ENCODE results near the gene WNT9B.
"Not testable (repeated sequence)": the region's sequence is repeated elsewhere in the genome, so short reads cannot be mapped to it uniquely, and the experiment has no call there.

WNT9B gene

GRCh38 chr17:46910179-46910927 lies 59.0 kb downstream of the WNT9B start:
- no peak for DNase-seq (ENCODE audit: low read depth in 3 of 3)

GRCh38 chr17:46911311-46911710 lies 59.9 kb downstream of the WNT9B start:
- no peak for DNase-seq (ENCODE audit: low read depth in 3 of 3)

GRCh38 chr17:46915596-46915995 lies 64.2 kb downstream of the WNT9B start:
- no peak for DNase-seq (ENCODE audit: low read depth in 3 of 3)

DNA sequence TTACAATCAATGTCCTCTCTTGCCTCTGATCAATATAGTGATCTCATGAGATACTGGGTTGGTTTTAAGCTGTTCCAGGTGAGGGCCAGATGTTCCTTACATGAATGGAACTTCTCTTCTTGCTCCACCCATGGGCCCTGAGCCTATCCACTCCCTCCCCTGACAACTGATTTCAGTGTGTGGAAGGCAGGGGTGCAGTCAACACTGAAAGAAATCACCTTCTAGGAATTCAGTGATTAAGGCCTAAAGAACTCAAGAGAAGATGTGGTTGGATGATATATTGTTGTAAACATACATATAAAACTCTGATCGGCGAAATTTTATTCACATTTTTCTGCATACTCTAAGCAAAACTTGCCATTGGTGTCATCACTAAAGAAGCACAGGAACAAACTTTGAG lies 64.8 kb downstream of the WNT9B start:
- no peak for DNase-seq (ENCODE audit: low read depth in 3 of 3)

DNA sequence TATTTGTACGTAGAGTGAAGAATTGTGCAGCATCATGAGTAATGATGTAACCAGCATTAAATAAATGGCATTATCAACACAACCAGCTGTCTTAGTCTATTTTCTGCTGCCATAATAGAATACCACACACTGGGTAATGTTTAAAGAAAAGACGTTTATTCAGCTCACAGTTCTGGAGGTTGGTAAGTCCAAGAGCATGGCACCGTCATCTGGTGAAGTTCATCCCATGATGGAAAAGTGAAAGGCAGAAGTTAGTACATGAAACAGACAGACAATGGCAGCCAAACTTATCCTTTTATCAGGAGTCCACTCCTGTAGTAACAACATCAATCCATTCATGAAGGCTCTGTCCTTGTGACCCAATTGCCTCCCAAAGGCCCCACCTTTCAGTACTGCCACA lies 65.2 kb downstream of the WNT9B start:
- DNase-seq (ENCODE audit: low read depth in 3 of 3): no peak

GRCh38 chr17:46917041-46917440 lies 65.7 kb downstream of the WNT9B start:
- no peak for DNase-seq (ENCODE audit: low read depth in 3 of 3)

DNA sequence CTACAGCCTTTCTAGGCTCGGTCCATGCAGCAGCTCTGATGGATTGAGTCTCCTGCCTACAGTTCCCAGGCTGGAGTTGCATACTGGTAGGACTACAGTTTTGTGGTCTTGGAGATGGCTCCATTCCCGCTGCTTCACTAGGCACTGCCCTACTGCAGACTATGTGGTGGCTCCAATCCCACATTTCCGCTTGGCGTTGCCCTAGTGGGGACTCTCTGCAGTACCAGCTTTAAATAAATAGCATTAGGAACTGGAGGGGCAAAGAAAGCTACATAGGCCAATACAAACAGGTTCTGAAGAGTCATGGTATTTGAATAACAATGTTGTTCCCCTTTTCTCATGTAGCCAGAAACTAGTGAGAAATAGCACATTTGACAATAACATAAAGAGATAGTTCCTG lies 66.1 kb downstream of the WNT9B start:
- DNase-seq (ENCODE audit: low read depth in 3 of 3): no peak

DNA sequence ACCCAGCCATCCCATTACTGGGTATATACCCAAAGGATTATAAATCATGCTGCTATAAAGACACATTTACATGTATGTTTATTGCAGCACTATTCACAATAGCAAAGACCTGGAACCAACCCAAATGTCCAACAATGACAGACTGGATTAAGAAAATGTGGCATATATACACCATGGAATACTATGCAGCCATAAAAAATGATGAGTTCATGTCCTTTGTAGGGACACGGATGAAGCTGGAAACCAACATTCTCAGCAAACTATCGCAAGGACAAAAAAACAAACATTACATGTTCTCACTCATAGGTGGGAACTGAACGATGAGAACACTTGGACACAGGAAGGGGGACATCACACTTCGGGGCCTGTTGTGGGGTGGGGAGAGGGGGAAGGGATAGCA lies 70.6 kb downstream of the WNT9B start:
- DNase-seq (ENCODE audit: low read depth in 3 of 3): not testable (repeated sequence)

DNA sequence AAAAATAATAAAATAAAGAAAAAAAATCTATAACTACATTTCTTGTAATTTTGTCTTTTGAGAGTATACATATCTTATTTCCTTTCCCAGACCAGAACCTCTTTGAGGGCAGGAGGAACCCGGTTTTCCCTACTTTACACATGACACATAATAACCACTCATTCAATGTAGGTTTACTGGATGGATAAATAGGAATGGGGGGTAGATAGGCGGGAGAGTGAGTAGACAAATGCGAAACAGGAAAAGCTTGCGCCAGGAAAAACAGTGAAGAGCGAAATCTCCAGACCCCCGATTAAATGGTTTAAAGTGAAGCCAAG lies 71.1 kb downstream of the WNT9B start:
- no peak for DNase-seq (ENCODE audit: low read depth in 3 of 3)

DNA sequence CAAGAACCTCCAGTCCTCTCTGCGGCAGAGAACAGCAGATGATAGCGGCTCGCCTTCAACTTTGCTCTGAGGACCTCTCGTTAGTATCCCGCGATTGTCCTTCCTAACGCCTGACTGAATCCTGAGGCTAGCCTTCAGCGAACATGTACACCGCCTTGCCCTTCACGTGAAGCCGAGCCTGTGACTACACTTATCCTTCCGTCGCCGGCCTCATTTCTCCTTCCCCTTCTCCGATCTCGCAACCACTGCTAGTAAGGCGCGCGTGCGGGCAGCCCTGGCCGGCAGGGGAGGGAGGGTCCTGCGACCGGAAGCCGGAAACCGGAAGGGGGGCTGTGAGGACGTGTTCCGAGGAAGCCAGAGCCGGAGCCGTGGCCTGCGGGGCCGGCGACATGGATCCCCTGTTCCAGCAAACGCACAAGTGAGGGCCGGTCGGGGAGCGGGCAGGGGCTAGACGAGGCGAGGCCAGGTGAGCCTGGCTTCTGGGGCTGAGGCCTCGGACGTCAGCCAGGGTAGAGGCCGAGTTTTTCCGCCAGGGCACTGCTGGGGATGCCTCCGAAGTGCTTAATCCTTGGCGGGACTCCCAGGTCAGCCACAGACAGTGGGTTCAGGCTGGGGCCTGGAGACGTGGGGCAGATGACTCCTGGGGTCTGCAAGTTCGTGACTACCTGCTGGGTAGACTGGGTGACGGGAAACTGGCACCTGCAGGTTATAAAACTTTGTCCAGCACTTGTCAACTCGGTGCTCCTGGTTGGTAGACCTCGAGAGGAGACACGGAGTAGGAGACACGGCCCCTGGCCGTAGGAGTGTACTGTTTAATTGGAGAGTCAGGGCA lies 71.6 kb downstream of the WNT9B start, which contains the start of gene GOSR2:
TSS of gene GOSR2 (plus strand) at position 357 of the 832 bp plus-strand sequence. CDS start at position 390, 33 bp downstream.
- DNase-seq (ENCODE audit: low read depth in 3 of 3): peak; percentile 81 to 89 (median 81)

- no peak for DNase-seq (ENCODE audit: low read depth in 3 of 3)
These were observed 73.9 kb downstream of the WNT9B start for GRCh38 chr17:46925185-46925868.

DNA sequence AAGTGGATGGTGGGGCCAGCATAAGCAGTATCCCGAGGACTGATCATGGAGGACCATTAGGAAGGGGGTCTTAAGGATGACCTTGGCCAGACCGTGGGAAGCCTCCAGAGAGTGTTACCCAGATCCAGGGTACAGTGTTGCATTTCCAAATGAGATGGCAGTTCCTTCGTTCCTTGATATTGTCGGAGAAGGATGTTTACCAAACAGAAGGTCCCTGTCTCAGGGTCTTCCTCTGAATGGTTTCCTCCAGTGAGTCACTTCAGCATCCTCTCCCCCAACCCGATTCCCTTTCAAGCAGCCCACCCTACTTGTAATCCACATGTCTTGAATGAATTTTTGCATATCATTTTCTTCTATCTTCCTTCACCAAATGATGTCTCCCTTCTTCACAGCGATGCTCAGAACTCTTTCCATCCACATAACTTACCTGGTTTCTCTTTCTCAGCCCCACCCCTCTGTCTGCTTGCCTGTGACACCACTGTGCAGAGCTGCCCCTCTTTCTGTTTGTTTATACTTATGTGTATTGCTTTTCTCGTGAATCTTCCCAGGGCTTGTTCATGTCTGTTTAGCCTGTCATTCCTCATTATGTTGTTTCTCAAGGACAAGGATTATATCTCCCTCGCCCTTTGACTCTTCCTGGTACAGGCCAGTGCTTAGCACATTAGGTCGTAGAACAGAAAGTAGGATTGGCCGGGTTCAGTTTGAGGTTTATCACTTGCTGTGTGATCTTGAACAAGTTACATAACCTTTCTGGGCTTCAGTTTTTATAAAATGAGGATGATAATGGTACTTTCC lies 77.3 kb downstream of the WNT9B start:
- no peak for DNase-seq (ENCODE audit: low read depth in 3 of 3)

DNA sequence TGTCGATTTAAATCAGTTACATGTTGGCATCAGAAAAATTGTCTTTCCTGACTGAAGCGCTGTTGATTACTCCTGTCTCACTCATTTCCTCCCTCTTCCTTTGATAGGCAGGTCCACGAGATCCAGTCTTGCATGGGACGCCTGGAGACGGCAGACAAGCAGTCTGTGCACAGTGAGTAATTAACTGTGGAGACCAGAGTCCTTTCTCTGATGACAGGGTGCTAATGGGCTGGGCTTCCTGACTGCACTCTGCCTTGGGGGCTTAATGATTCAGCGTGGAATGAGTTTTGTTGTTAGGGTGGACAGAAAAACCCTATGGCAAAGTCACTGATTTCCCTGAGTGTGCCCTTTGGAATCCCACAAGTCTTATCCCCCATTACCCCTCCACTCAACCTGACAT lies 78.0 kb downstream of the WNT9B start:
- DNase-seq (ENCODE audit: low read depth in 3 of 3): no peak

GRCh38 chr17:46930051-46930450 lies 78.7 kb downstream of the WNT9B start:
- no peak for DNase-seq (ENCODE audit: low read depth in 3 of 3)

DNA sequence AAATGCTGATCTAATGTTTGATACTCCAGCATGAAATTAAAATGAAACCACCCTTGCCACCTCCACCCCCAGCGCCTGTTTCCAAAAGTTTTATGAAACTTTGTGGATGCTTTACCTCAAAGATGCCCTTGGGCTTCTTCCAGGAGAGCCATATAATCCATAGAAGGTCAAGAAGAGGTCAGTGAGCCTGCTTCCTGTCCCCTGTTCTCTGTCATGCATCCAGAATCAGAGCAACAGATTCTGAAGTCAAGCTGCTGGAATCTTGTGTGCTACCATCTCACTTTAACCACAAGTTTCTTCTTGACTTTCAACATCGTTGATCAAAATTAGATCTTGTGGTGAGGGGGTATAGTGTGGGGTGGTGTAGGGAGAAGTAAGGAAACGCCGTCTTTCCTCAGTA lies 80.2 kb downstream of the WNT9B start:
- no peak for DNase-seq (ENCODE audit: low read depth in 3 of 3)

GRCh38 chr17:46935658-46936266 lies 84.4 kb downstream of the WNT9B start:
- DNase-seq (ENCODE audit: low read depth in 3 of 3): no peak
